Omental fat pad (tissue), 4 donors: Measurements from ENCODE around the gene FJX1. TPM values are rescaled to one million over a fixed set of nuclear protein-coding genes. Genes with fewer than 3 reads are reported as not detected.

ENCODE experiments used
- ATAC-seq: fragments of 150-250 bp; one replicate; pipeline ENCODE4 v1.9.1; 2016; ENCODE audit warnings: mild to moderate bottlenecking, moderate library complexity; ENCODE audit not compliant: low FRiP score
- DNase-seq: peaks from one replicate; pipeline ENCODE4 v3.0.0-alpha.2; 2019; ENCODE audit warnings: low spot score
- total RNA-seq, 4 donors: library from RNA; depleted of rRNA; stranded (reverse); fragments of >200 nt; gene quantifications; one replicate each; pipeline ENCODE4 v1.1.0, GENCODE V29; 2016
- TF ChIP-seq, protein P1 (sequence below), 3 donors: fragments of 450-650 bp; IDR thresholded peaks; one replicate each; pipeline ENCODE4 v1.5.1; 2016 to 2017; ENCODE audit warnings: antibody characterized with exemption in 3 of 3, mild to moderate bottlenecking in 3 of 3, moderate library complexity in 2 of 3

The FJX1 gene
- total RNA-seq, 4 donors from 2014 or later: 3.3 to 48.4 (median 9.4) TPM

DNA sequence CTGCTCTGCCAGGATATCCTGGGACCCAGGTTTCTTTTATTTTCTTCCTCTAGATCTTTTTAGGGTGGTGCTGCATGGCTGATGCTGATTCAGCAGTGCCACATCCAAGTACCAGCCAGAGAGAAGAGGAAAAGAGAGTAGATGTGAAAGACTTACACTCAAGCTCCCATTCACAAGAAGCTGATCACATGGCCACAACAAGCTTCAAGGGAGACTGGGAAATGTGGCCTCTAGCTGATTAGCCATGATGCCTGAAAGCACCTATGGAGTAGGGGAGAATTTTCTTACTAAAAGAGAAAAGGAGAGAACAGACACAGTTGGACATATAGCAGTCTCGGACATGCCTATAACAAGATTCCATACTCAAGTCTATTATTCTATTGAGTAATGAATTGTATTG, 34.4 kb upstream of the FJX1 start:
- ATAC-seq (no peak), DNase-seq (no peak)
- TF ChIP-seq, protein P1, sequence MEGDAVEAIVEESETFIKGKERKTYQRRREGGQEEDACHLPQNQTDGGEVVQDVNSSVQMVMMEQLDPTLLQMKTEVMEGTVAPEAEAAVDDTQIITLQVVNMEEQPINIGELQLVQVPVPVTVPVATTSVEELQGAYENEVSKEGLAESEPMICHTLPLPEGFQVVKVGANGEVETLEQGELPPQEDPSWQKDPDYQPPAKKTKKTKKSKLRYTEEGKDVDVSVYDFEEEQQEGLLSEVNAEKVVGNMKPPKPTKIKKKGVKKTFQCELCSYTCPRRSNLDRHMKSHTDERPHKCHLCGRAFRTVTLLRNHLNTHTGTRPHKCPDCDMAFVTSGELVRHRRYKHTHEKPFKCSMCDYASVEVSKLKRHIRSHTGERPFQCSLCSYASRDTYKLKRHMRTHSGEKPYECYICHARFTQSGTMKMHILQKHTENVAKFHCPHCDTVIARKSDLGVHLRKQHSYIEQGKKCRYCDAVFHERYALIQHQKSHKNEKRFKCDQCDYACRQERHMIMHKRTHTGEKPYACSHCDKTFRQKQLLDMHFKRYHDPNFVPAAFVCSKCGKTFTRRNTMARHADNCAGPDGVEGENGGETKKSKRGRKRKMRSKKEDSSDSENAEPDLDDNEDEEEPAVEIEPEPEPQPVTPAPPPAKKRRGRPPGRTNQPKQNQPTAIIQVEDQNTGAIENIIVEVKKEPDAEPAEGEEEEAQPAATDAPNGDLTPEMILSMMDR (IDR thresholded peaks at IDR 0.05): no peak

DNA sequence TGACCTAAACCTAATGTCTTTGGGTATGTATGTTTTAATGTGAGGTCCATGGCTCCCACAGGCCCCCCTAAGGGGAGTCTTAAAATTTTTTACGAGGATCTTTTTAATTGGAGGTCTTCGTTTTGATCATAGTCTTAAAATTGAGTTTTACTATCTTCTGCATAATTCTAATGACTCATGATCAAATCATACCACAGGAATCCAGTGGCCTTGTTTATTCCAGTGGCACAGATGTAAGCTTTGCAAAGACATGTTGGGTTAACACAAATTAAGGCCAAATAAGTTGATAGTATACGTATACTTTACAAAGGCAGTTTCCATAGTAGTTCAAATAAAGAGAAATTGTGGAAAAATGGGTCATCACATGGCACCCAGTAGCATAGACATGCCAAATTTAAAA, 33.9 kb upstream of the FJX1 start:
- ATAC-seq: no peak
- DNase-seq: no peak

DNA sequence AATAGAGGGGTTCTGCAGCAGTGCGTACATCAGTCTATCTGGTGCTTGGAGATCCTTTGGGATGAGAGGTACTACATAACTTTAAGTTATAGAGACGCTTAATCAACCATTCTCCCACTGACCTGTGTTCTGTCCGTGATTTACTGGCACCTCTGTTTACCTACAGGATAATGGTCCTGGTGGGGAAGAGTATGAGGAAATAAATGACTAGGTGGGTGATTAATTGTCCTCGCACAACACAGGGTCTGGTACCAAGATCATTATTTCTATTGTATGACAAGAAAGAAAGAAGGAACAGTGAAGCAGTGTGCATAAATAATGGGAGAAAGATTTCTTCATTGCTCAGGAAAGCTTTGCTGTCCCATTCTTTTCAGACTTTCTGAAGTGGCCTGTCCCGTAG, 32.8 kb upstream of the FJX1 start:
- DNase-seq (no peak), ATAC-seq (no peak)
- TF ChIP-seq, protein P1 (IDR thresholded peaks at IDR 0.05): no peak

More for the DNA sequence above, 33.9 kb upstream of the FJX1 start:
- TF ChIP-seq, protein P1 (IDR thresholded peaks at IDR 0.05): no peak

DNA sequence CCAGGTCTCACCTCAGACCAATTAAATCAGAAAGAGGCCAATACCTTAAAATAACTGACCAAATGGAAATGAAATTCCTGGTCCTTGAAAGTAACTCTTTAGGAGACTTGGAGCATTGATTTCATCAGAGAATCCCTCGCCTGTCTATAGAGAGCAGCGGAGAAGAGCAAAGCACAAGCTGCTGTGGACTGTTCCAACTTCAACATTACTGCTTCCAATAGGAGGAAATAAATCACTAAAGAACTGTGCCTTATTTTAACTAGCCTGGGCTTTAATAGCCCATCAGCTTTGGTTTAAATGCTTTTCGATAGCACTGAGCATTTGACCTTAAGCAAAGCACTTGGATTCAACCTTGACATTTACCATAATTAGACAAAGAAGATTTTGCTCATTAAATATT, 32.0 kb upstream of the FJX1 start:
- DNase-seq: no peak
- no peak for ATAC-seq
- TF ChIP-seq, protein P1 (IDR thresholded peaks at IDR 0.05): no peak

DNA sequence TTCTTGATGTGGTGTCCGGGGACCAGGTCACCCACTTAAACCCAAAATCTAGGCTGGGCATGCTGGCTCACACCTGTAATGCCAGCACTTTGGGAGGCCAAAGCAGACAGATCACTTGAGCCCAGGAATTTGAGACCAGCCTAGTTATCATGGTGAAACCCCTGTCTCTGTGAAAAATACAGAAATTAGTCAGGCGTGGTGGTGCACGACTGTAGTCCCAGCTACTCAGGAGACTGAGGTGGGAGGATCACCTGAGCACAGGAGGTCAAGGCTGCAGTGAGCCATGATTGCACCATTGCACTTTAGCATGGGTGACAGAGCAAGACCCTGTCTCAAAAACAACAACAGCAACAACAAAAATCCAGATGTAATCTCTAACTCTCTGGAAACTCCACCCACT, 30.3 kb upstream of the FJX1 start:
- DNase-seq (no peak), ATAC-seq (no peak)
- TF ChIP-seq, protein P1 (IDR thresholded peaks at IDR 0.05): no peak

DNA sequence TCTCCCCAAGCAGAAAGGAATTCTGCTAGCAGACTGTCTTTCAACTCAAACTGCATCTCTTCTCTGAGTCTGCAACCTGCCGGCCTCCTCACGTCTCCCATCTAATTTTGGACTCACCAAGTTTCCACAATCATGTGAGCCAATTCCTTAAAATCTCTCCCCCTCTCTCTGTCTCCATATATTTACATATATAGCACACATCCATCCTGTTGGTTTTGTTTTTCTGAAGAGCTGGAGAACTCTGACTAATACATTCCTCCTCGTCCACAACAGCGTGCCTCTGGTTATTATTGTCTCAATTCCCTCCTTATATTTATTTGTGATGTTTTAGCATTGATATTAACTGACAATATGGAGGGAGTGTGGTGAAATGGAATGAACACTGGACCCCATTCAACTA, 29.6 kb upstream of the FJX1 start:
- TF ChIP-seq, protein P1 (IDR thresholded peaks at IDR 0.05): no peak
- ATAC-seq: no peak

DNA sequence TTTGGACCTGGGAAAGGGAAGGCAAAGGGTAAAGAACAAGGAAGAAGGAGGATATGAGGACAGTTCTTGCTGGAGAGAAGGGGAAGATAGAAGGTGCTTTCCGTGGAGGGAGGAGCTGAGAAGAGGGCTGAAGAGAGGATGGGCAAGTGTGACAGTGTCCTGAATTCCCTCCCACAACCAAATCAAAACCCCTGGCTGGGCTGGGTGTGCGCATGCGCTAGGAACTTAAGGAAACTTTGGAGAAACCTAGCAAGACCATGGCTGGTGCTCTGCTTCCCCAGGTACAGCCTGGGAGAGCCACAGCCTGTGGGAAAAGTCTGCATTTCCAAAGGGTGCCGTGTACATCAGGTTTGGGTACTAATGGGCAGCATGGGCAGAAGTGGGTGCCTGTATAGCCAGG, 29.0 kb upstream of the FJX1 start:
- ATAC-seq (no peak), DNase-seq (no peak)
- TF ChIP-seq, protein P1 (IDR thresholded peaks at IDR 0.05): no peak

More for the DNA sequence above, 29.6 kb upstream of the FJX1 start:
- no peak for DNase-seq
